Trophoblast cell (in vitro differentiated cells and primary cell): Measurements from ENCODE around the gene BBOX1.
"Not testable (repeated sequence)": the region's sequence is repeated elsewhere in the genome, so short reads cannot be mapped to it uniquely, and the experiment has no call there.

Experiments used
- DNase-seq, 2 donors: peaks; one replicate each; pipeline ENCODE4 v3.0.0-alpha.2; 2016
- H2AFZ ChIP-seq: 2 replicates; pipeline ENCODE4 v1.6.1; 2013; ENCODE audit warnings: low read length, moderate library complexity, mild to moderate bottlenecking; ENCODE audit not compliant: insufficient read depth, poor library complexity
- H2AK5ac ChIP-seq: 2 replicates; pipeline ENCODE4 v1.6.1; 2013; ENCODE audit warnings: mild to moderate bottlenecking, low read length
- H2BK120ac ChIP-seq: 2 replicates; pipeline ENCODE4 v1.6.1; 2013; ENCODE audit warnings: low read length, mild to moderate bottlenecking, moderate library complexity; ENCODE audit not compliant: insufficient read depth, poor library complexity
- H2BK12ac ChIP-seq: 2 replicates; pipeline ENCODE4 v1.6.1; 2013; ENCODE audit warnings: mild to moderate bottlenecking, low read length, moderate library complexity
- H2BK5ac ChIP-seq: 2 replicates; pipeline ENCODE4 v1.6.1; 2013; ENCODE audit warnings: low read length, low read depth, moderate library complexity, mild to moderate bottlenecking; ENCODE audit not compliant: poor library complexity
- H3K14ac ChIP-seq: 2 replicates; pipeline ENCODE4 v1.6.1; 2013; ENCODE audit warnings: mild to moderate bottlenecking, low read length
- H3K18ac ChIP-seq: 2 replicates; pipeline ENCODE4 v1.6.1; 2013; ENCODE audit warnings: mild to moderate bottlenecking, low read length
- H3K23ac ChIP-seq: 2 replicates; pipeline ENCODE4 v1.6.1; 2013; ENCODE audit warnings: low read length
- H3K27ac ChIP-seq: 2 replicates; pipeline ENCODE4 v1.5.1; 2013; ENCODE audit warnings: low read depth, mild to moderate bottlenecking, inconsistent platforms, low read length, moderate library complexity
- H3K27me3 ChIP-seq: 2 replicates; pipeline ENCODE4 v1.6.1; 2013; ENCODE audit warnings: inconsistent platforms, mild to moderate bottlenecking, low read length, moderate library complexity; ENCODE audit not compliant: insufficient read depth
- H3K36me3 ChIP-seq, 2 experiments: 1 replicate in 1 of 2; 2 replicates in 1 of 2; pipeline ENCODE4 v1.6.1; 2013; ENCODE audit warnings: low read length in 2 of 2, mild to moderate bottlenecking in 2 of 2, moderate library complexity in 1 of 2; ENCODE audit not compliant: insufficient read depth in 2 of 2, control insufficient read depth in 1 of 2
- H3K4ac ChIP-seq: 2 replicates; pipeline ENCODE4 v1.6.1; 2013; ENCODE audit warnings: low read depth, mild to moderate bottlenecking, low read length, moderate library complexity
- H3K4me1 ChIP-seq, 2 experiments: 1 replicate in 1 of 2; 2 replicates in 1 of 2; pipeline ENCODE4 v1.6.1; 2013; ENCODE audit warnings: low read length in 2 of 2, mild to moderate bottlenecking in 2 of 2, moderate library complexity in 1 of 2; ENCODE audit not compliant: insufficient read depth in 2 of 2, control insufficient read depth in 1 of 2
- H3K4me2 ChIP-seq: 2 replicates; pipeline ENCODE4 v1.6.1; 2013; ENCODE audit warnings: inconsistent platforms, mild to moderate bottlenecking, low read length, moderate library complexity
- H3K4me3 ChIP-seq: 2 replicates; pipeline ENCODE4 v1.5.1; 2013; ENCODE audit warnings: mild to moderate bottlenecking, low read depth, low read length, inconsistent platforms
- H3K79me1 ChIP-seq: one replicate; pipeline ENCODE4 v1.6.1; 2013; ENCODE audit warnings: low read length
- H3K79me2 ChIP-seq: 2 replicates; pipeline ENCODE4 v1.6.1; 2013; ENCODE audit warnings: low read length, mild to moderate bottlenecking; ENCODE audit not compliant: control insufficient read depth, insufficient read depth, poor library complexity
- H3K9ac ChIP-seq: 2 replicates; pipeline ENCODE4 v1.6.1; 2013; ENCODE audit warnings: mild to moderate bottlenecking, low read length
- H3K9me3 ChIP-seq: 2 replicates; pipeline ENCODE4 v1.6.1; 2013; ENCODE audit warnings: low read depth, mild to moderate bottlenecking, control low read depth, inconsistent platforms, low read length; ENCODE audit not compliant: insufficient read depth
- H4K12ac ChIP-seq: 2 replicates; pipeline ENCODE4 v1.6.1; 2013; ENCODE audit warnings: low read depth, mild to moderate bottlenecking, low read length, moderate library complexity
- H4K8ac ChIP-seq: 2 replicates; pipeline ENCODE4 v1.6.1; 2013; ENCODE audit warnings: low read depth, mild to moderate bottlenecking, low read length, moderate library complexity
- H4K91ac ChIP-seq: one replicate; pipeline ENCODE4 v1.6.1; 2013; ENCODE audit warnings: low read depth, mild to moderate bottlenecking, low read length, moderate library complexity
- WGBS: extraction: QIAGEN DNeasy Blood & Tissue Kit; methylation state at CpG from one replicate; pipeline ENCODE4 v1.1.7; 2013; ENCODE audit warnings: missing lambda C conversion rate; ENCODE audit not compliant: insufficient read length, insufficient coverage; ENCODE audit errors: extremely low coverage; 5-methylcytosine and 5-hydroxymethylcytosine counted together

The BBOX1 gene

GRCh38 chr11:27090357-27090948 lies 49.8 kb downstream of the BBOX1 start:
- no CpG with 5 or more reads among the region's 5 CpGs for whole genome bisulfite sequencing
- not testable (repeated sequence) for DNase-seq, H3K27me3 ChIP-seq

GRCh38 chr11:27094120-27094519 lies 53.5 kb downstream of the BBOX1 start:
- Histone ChIP-seq H3K79me1 (no peaks in the 10 kb centered on the region), H3K36me3 (no peaks in the 10 kb centered on the region), H2BK5ac (no peak overlapping the region), H3K4ac (no peak overlapping the region), H3K9ac (no peak overlapping the region), H3K9me3 (no peaks in the 10 kb centered on the region), H3K23ac (no peak overlapping the region), H4K91ac (no peak overlapping the region), H2AK5ac (no peak overlapping the region), H2BK120ac (no peak overlapping the region), H3K4me2 (no peak overlapping the region), H3K27me3 (no peaks in the 10 kb centered on the region), H3K18ac (no peak overlapping the region), H3K4me3 (no peak overlapping the region), H3K27ac (no peak overlapping the region), H3K4me1 (no peaks in the 10 kb centered on the region), H4K12ac (no peak overlapping the region), H3K14ac (no peak overlapping the region), H2AFZ (no peak overlapping the region), H2BK12ac (no peak overlapping the region), H4K8ac (no peak overlapping the region), H3K79me2 (no peaks in the 10 kb centered on the region)
- WGBS: no CpG with 5 or more reads among the region's 2 CpGs
- peak in 1 of 2 donors; percentile 23 for DNase-seq

More at GRCh38 chr11:27090357-27090948, 49.8 kb downstream of the BBOX1 start:
- not testable (repeated sequence) for H2BK5ac ChIP-seq, H3K9ac ChIP-seq, H3K4me1 ChIP-seq, H3K14ac ChIP-seq, H3K23ac ChIP-seq, H3K9me3 ChIP-seq, H3K4me2 ChIP-seq, H2BK120ac ChIP-seq, H4K8ac ChIP-seq, H4K12ac ChIP-seq, H3K4me3 ChIP-seq, H2AFZ ChIP-seq, H2AK5ac ChIP-seq, H2BK12ac ChIP-seq, H3K36me3 ChIP-seq, H3K79me1 ChIP-seq, H3K18ac ChIP-seq, H3K27ac ChIP-seq, H4K91ac ChIP-seq, H3K79me2 ChIP-seq, H3K4ac ChIP-seq

GRCh38 chr11:27095059-27095458 lies 54.4 kb downstream of the BBOX1 start:
- H2BK120ac ChIP-seq: no peak overlapping the region
- H4K91ac ChIP-seq: no peak overlapping the region
- H3K4me1 ChIP-seq: no peaks in the 10 kb centered on the region
- H4K12ac ChIP-seq: no peak overlapping the region
- H3K18ac ChIP-seq: no peak overlapping the region
- no peak overlapping the region for H3K27ac ChIP-seq
- H3K27me3 ChIP-seq: no peaks in the 10 kb centered on the region
- H2AFZ ChIP-seq: no peak overlapping the region
- no peaks in the 10 kb centered on the region for H3K79me1 ChIP-seq
- DNase-seq: no peak
- H2AK5ac ChIP-seq: no peak overlapping the region
- no peak overlapping the region for H2BK12ac ChIP-seq
- H3K36me3 ChIP-seq: no peaks in the 10 kb centered on the region
- H3K4ac ChIP-seq: no peak overlapping the region
- H3K79me2 ChIP-seq: no peaks in the 10 kb centered on the region
- no peaks in the 10 kb centered on the region for H3K9me3 ChIP-seq
- H3K4me2 ChIP-seq: no peak overlapping the region
- no peak overlapping the region for H3K14ac ChIP-seq
- no peak overlapping the region for H3K23ac ChIP-seq
- no CpG with 5 or more reads among the region's 2 CpGs for WGBS
- H4K8ac ChIP-seq: no peak overlapping the region
- no peak overlapping the region for H2BK5ac ChIP-seq
- H3K4me3 ChIP-seq: no peak overlapping the region
- H3K9ac ChIP-seq: no peak overlapping the region

GRCh38 chr11:27095887-27096286 lies 55.3 kb downstream of the BBOX1 start:
- Histone ChIP-seq H3K4me3 (no peak overlapping the region), H4K12ac (no peak overlapping the region), H4K91ac (no peak overlapping the region), H2AFZ (no peak overlapping the region), H2AK5ac (no peak overlapping the region), H3K36me3 (no peaks in the 10 kb centered on the region), H2BK120ac (no peak overlapping the region), H3K4me2 (no peak overlapping the region), H3K79me2 (no peaks in the 10 kb centered on the region), H3K14ac (no peak overlapping the region), H3K27ac (no peak overlapping the region), H3K79me1 (no peaks in the 10 kb centered on the region), H3K9ac (no peak overlapping the region), H3K4ac (no peak overlapping the region), H3K18ac (no peak overlapping the region), H4K8ac (no peak overlapping the region), H2BK12ac (no peak overlapping the region), H3K9me3 (no peaks in the 10 kb centered on the region), H3K27me3 (no peaks in the 10 kb centered on the region), H3K4me1 (no peaks in the 10 kb centered on the region), H2BK5ac (no peak overlapping the region), H3K23ac (no peak overlapping the region)
- WGBS: no CpG with 5 or more reads among the region's 1 CpG
- no peak for DNase-seq
